ENCODE measurements around the gene PLAC1. TPM values are rescaled to one million over a fixed set of nuclear protein-coding genes. Genes with fewer than 3 reads are reported as not detected.

PLAC1 gene
- total RNA-seq, 1 experiment from 2014 or later: not detected

GRCh38 chrX:134544135-134544512 lies 114.1 kb downstream of the PLAC1 start:
- no peaks in the 10 kb centered on the region for H3K9me3 ChIP-seq
- peaks cover 24% of the 10 kb centered on the region for H3K36me3 ChIP-seq
- no peak for DNase-seq
- H3K4me3 ChIP-seq: no peak overlapping the region
- H3K27me3 ChIP-seq: no peaks in the 10 kb centered on the region

- no peaks in the 10 kb centered on the region for H3K9me3 ChIP-seq
- H3K27me3 ChIP-seq: no peaks in the 10 kb centered on the region
- peaks cover 24% of the 10 kb centered on the region for H3K36me3 ChIP-seq
- H3K4me3 ChIP-seq: no peak overlapping the region
- no peak for DNase-seq
These were observed 115.0 kb downstream of the PLAC1 start for GRCh38 chrX:134543288-134543687.

GRCh38 chrX:134542485-134542884 lies 115.8 kb downstream of the PLAC1 start:
- H3K27me3 ChIP-seq: no peaks in the 10 kb centered on the region
- DNase-seq: peak; percentile 48
- H3K9me3 ChIP-seq: no peaks in the 10 kb centered on the region
- peaks cover 20% of the 10 kb centered on the region for H3K36me3 ChIP-seq
- H3K4me3 ChIP-seq: no peak overlapping the region

GRCh38 chrX:134541906-134542305 lies 116.4 kb downstream of the PLAC1 start:
- no peaks in the 10 kb centered on the region for H3K27me3 ChIP-seq
- H3K9me3 ChIP-seq: no peaks in the 10 kb centered on the region

GRCh38 chrX:134538316-134538715 lies 120.0 kb downstream of the PLAC1 start:
- DNase-seq: no peak
- Histone ChIP-seq H3K9me3 (no peaks in the 10 kb centered on the region), H3K36me3 (no peaks in the 10 kb centered on the region), H3K4me3 (no peak overlapping the region), H3K27me3 (no peaks in the 10 kb centered on the region)

More at GRCh38 chrX:134541906-134542305, 116.4 kb downstream of the PLAC1 start:
- H3K4me3 ChIP-seq: no peak overlapping the region
- H3K36me3 ChIP-seq: peaks cover 17% of the 10 kb centered on the region
- DNase-seq: no peak

GRCh38 chrX:134537179-134537955 lies 120.9 kb downstream of the PLAC1 start:
- H3K4me3 ChIP-seq: no peak overlapping the region
- DNase-seq: no peak
- no peaks in the 10 kb centered on the region for H3K27me3 ChIP-seq
- H3K9me3 ChIP-seq: no peaks in the 10 kb centered on the region
- no peaks in the 10 kb centered on the region for H3K36me3 ChIP-seq

GRCh38 chrX:134533952-134534351 lies 124.3 kb downstream of the PLAC1 start:
- Histone ChIP-seq H3K27me3 (no peaks in the 10 kb centered on the region), H3K4me3 (no peak overlapping the region), H3K9me3 (no peaks in the 10 kb centered on the region), H3K36me3 (no peaks in the 10 kb centered on the region)
- DNase-seq: no peak

- Histone ChIP-seq H3K4me3 (no peak overlapping the region), H3K27me3 (no peaks in the 10 kb centered on the region), H3K9me3 (no peaks in the 10 kb centered on the region), H3K36me3 (no peaks in the 10 kb centered on the region)
- DNase-seq: no peak
These were observed 124.9 kb downstream of the PLAC1 start for GRCh38 chrX:134533352-134533751.

GRCh38 chrX:134530845-134531244 lies 127.4 kb downstream of the PLAC1 start:
- no peak for DNase-seq
- Histone ChIP-seq H3K27me3 (no peaks in the 10 kb centered on the region), H3K4me3 (no peak overlapping the region), H3K9me3 (no peaks in the 10 kb centered on the region), H3K36me3 (no peaks in the 10 kb centered on the region)

- DNase-seq: no peak
- Histone ChIP-seq H3K9me3 (no peaks in the 10 kb centered on the region), H3K36me3 (no peaks in the 10 kb centered on the region), H3K27me3 (no peaks in the 10 kb centered on the region), H3K4me3 (no peak overlapping the region)
These were observed 128.8 kb downstream of the PLAC1 start for GRCh38 chrX:134529481-134529880.

GRCh38 chrX:134528960-134529359 lies 129.3 kb downstream of the PLAC1 start:
- no peak for DNase-seq
- H3K36me3 ChIP-seq: no peaks in the 10 kb centered on the region
- H3K27me3 ChIP-seq: no peaks in the 10 kb centered on the region
- H3K9me3 ChIP-seq: no peaks in the 10 kb centered on the region
- no peak overlapping the region for H3K4me3 ChIP-seq

GRCh38 chrX:134526399-134526798 lies 131.9 kb downstream of the PLAC1 start:
- Histone ChIP-seq H3K4me3 (no peak overlapping the region), H3K9me3 (no peaks in the 10 kb centered on the region), H3K27me3 (no peaks in the 10 kb centered on the region), H3K36me3 (no peaks in the 10 kb centered on the region)
- no peak for DNase-seq

- H3K4me3 ChIP-seq: no peak overlapping the region
- H3K36me3 ChIP-seq: no peaks in the 10 kb centered on the region
- DNase-seq: no peak
- no peaks in the 10 kb centered on the region for H3K27me3 ChIP-seq
- H3K9me3 ChIP-seq: no peaks in the 10 kb centered on the region
These were observed 133.0 kb downstream of the PLAC1 start for GRCh38 chrX:134525086-134525792.

GRCh38 chrX:134524181-134524580 lies 134.1 kb downstream of the PLAC1 start:
- H3K9me3 ChIP-seq: no peaks in the 10 kb centered on the region
- no peaks in the 10 kb centered on the region for H3K27me3 ChIP-seq
- H3K36me3 ChIP-seq: no peaks in the 10 kb centered on the region
- DNase-seq: no peak
- H3K4me3 ChIP-seq: no peak overlapping the region

- H3K4me3 ChIP-seq: no peak overlapping the region
- H3K36me3 ChIP-seq: no peaks in the 10 kb centered on the region
- H3K27me3 ChIP-seq: no peaks in the 10 kb centered on the region
- no peaks in the 10 kb centered on the region for H3K9me3 ChIP-seq
- peak; percentile 26 for DNase-seq
These were observed 137.3 kb downstream of the PLAC1 start for GRCh38 chrX:134520860-134521390.

Data from MG63 (cell line).